HCT116 (cell line): Measurements from ENCODE around the gene CYP2D6. TPM values are rescaled to one million over a fixed set of nuclear protein-coding genes. Genes with fewer than 3 reads are reported as not detected.

Experiments
- ATAC-seq: fragments of 200-7000 bp; cut with Tn5 transposase; 2 replicates; pipeline ENCODE4 v1.9.1; 2020; ENCODE audit warnings: mild to moderate bottlenecking, moderate library complexity
- BruUV-seq: library from RNA; stranded (reverse); fragments of 400-500 nt; replicated peaks from 2 replicates; lab custom pipeline; 2021; lab: Mats Ljungman, UMichigan
- CTCF ChIA-PET: fragments of 300-600 bp; sonication (Branson Sonifier 250); formaldehyde crosslinking; loops from one replicate; lab custom pipeline; 2021; ENCODE audit warnings: antibody characterized with exemption; lab: Charles Lee
- POLR2A ChIA-PET: fragments of 300-600, 350-600 bp; sonication (Branson Sonifier 250); formaldehyde crosslinking; loops from one replicate; lab custom pipeline; 2021; ENCODE audit warnings: antibody characterized with exemption; lab: Charles Lee
- RAD21 ChIA-PET, 2 experiments: fragments of 300-600 bp; sonication (Branson Sonifier 250); formaldehyde crosslinking; loops; one replicate each; lab custom pipeline; 2023; ENCODE audit warnings: low total read pairs in 2 of 2; ENCODE audit not compliant: uncharacterized antibody in 2 of 2, unreplicated experiment in 2 of 2, low non-redundant PET in 1 of 2; lab: Charles Lee
- DNase-seq: peaks from one replicate; pipeline ENCODE4 v3.0.0-alpha.2; 2010; ENCODE audit warnings: low read depth, low spot score
- H2AFZ ChIP-seq: fragments of 200-600 bp; shearing (Covaris generic), sonication (generic); 2 replicates; pipeline ENCODE4 v1.6.1; 2017; ENCODE audit warnings: low read depth, mixed run types, mixed read lengths, antibody characterized with exemption, low read length; ENCODE audit not compliant: poor library complexity, severe bottlenecking
- H3K27ac ChIP-seq: 2 replicates; pipeline ENCODE4 v1.5.1; 2012; ENCODE audit warnings: low read depth, low read length
- H3K27me3 ChIP-seq: fragments of 200-600 bp; sonication (generic); 2 replicates; pipeline ENCODE4 v1.6.1; 2016; ENCODE audit warnings: mixed run types, low read length, mixed read lengths; ENCODE audit not compliant: insufficient read depth
- H3K36me3 ChIP-seq, 2 experiments: fragments of 200-500 bp in 1 of 2; fragments of 200-600 bp in 1 of 2; sonication (Bioruptor generic) in 1 of 2; sonication (generic) in 1 of 2; 2 replicates each; pipeline versions ENCODE4 v1.5.1 to v1.6.1; 2014 to 2016; ENCODE audit warnings: low read length in 2 of 2, inconsistent platforms in 1 of 2, mixed read lengths in 1 of 2, mixed run types in 1 of 2; ENCODE audit not compliant: insufficient read depth in 2 of 2, control insufficient read depth in 1 of 2
- H3K4me1 ChIP-seq, 2 experiments: fragments of 200-600 bp in 1 of 2; sonication (generic) in 1 of 2; 2 replicates each; pipeline versions ENCODE4 v1.5.1 to v1.6.1; 2012 to 2017; ENCODE audit warnings: low read length in 2 of 2, inconsistent platforms in 1 of 2, mild to moderate bottlenecking in 1 of 2, mixed read lengths in 1 of 2, mixed run types in 1 of 2, moderate library complexity in 1 of 2; ENCODE audit not compliant: insufficient read depth in 2 of 2, control insufficient read depth in 1 of 2
- H3K4me2 ChIP-seq: fragments of 200-600 bp; sonication (generic); 2 replicates; pipeline ENCODE4 v1.6.1; 2017; ENCODE audit warnings: mixed run types, low read length, mixed read lengths
- H3K4me3 ChIP-seq, 2 experiments: fragments of 200-600 bp in 1 of 2; sonication (generic) in 1 of 2; replicated peaks in 1 of 2; 2 replicates each; pipeline ENCODE4 v1.5.1; 2011 to 2016; ENCODE audit warnings: low read length in 2 of 2, control low read depth in 1 of 2, low read depth in 1 of 2, mild to moderate bottlenecking in 1 of 2, mixed read lengths in 1 of 2, mixed run types in 1 of 2
- H3K79me2 ChIP-seq: fragments of 200-600 bp; sonication (generic); 2 replicates; pipeline ENCODE4 v1.6.1; 2017; ENCODE audit warnings: mild to moderate bottlenecking, mixed run types, low read length, moderate library complexity, mixed read lengths; ENCODE audit not compliant: insufficient read depth
- H3K9ac ChIP-seq: fragments of 200-600 bp; sonication (generic); 2 replicates; pipeline ENCODE4 v1.6.1; 2016; ENCODE audit warnings: low read length, mixed read lengths
- H3K9me2 ChIP-seq: fragments of 200-600 bp; sonication (generic), shearing (Covaris generic); 2 replicates; pipeline ENCODE4 v1.6.1; 2017; ENCODE audit warnings: mixed run types, mild to moderate bottlenecking, moderate library complexity; ENCODE audit not compliant: insufficient read depth
- H3K9me3 ChIP-seq, 2 experiments: fragments of 200-500 bp in 1 of 2; fragments of 200-600 bp in 1 of 2; sonication (Bioruptor generic) in 1 of 2; sonication (generic) in 1 of 2; 2 replicates each; pipeline ENCODE4 v1.6.1; 2014 to 2017; ENCODE audit warnings: low read length in 2 of 2, mixed read lengths in 2 of 2, inconsistent platforms in 1 of 2, low read depth in 1 of 2, mild to moderate bottlenecking in 1 of 2, mixed run types in 1 of 2, moderate library complexity in 1 of 2; ENCODE audit not compliant: control insufficient read depth in 1 of 2, insufficient read depth in 1 of 2
- H4K20me1 ChIP-seq: fragments of 200-600 bp; sonication (generic), shearing (Covaris generic); 2 replicates; pipeline ENCODE4 v1.6.1; 2017; ENCODE audit warnings: mixed run types, mild to moderate bottlenecking, moderate library complexity; ENCODE audit not compliant: insufficient read depth
- CBX3 ChIP-seq: IDR thresholded peaks from 2 replicates; pipeline ENCODE4 v1.6.1; 2012; ENCODE audit warnings: low read depth
- EGR1 ChIP-seq: IDR thresholded peaks from 2 replicates; pipeline ENCODE4 v1.6.1; 2012; ENCODE audit warnings: low read depth
- ELF1 ChIP-seq: IDR thresholded peaks from 2 replicates; pipeline ENCODE4 v1.6.1; 2012; ENCODE audit warnings: low read depth, borderline replicate concordance
- EZH2 ChIP-seq: fragments of 200-600 bp; sonication (generic); IDR thresholded peaks from 2 replicates; pipeline ENCODE4 v1.6.1; 2017; ENCODE audit warnings: antibody characterized with exemption, mixed run types
- EZH2phosphoT487 ChIP-seq: fragments of 200-600 bp; IDR thresholded peaks from 2 replicates; pipeline ENCODE4 v1.6.1; 2018; ENCODE audit warnings: antibody characterized with exemption, borderline replicate concordance
- POLR2AphosphoS5 ChIP-seq: IDR thresholded peaks from 2 replicates; pipeline ENCODE4 v1.6.1; 2011; ENCODE audit warnings: mild to moderate bottlenecking, low read depth, low read length, moderate library complexity
- RAD21 ChIP-seq: IDR thresholded peaks from 2 replicates; pipeline ENCODE4 v1.6.1; 2012; ENCODE audit warnings: low read depth, mild to moderate bottlenecking
- SIN3A ChIP-seq: IDR thresholded peaks from 2 replicates; pipeline ENCODE4 v1.6.1; 2012; ENCODE audit warnings: low read depth
- SP1 ChIP-seq: IDR thresholded peaks from 2 replicates; pipeline ENCODE4 v1.6.1; 2012; ENCODE audit warnings: low read depth
- SRF ChIP-seq: IDR thresholded peaks from 2 replicates; pipeline ENCODE4 v1.6.1; 2012; ENCODE audit warnings: low read depth
- TCF7L2 ChIP-seq: IDR thresholded peaks from 2 replicates; pipeline ENCODE4 v1.7.0; 2011; ENCODE audit warnings: borderline replicate concordance, inconsistent platforms; ENCODE audit not compliant: insufficient read depth, insufficient read length; ENCODE audit errors: extremely low read depth
- YY1 ChIP-seq: IDR thresholded peaks from 2 replicates; pipeline ENCODE4 v1.6.1; 2011; ENCODE audit warnings: low read length, low read depth, moderate library complexity, mild to moderate bottlenecking; ENCODE audit not compliant: insufficient replicate concordance; ENCODE audit errors: extremely low read depth
- intact Hi-C: fragments of 100-400 bp; cut with micrococcal nuclease; formaldehyde crosslinking; loops from 2 replicates; pipeline ENCODE4 v1.10.0; 2022
- total RNA-seq: library from RNA; stranded (reverse); gene quantifications from one replicate; pipeline ENCODE4 v1.2.1, GENCODE V29; 2021; ENCODE audit not compliant: unreplicated experiment
- TF ChIP-seq, protein P1 (sequence below): IDR thresholded peaks from 2 replicates; pipeline ENCODE4 v1.6.1; 2012
- TF ChIP-seq, protein P2 (sequence below): IDR thresholded peaks from 2 replicates; pipeline ENCODE4 v1.6.1; 2012; ENCODE audit warnings: low read depth

CYP2D6 gene
- total RNA-seq, 1 experiment from 2014 or later = 1.9 TPM

DNA sequence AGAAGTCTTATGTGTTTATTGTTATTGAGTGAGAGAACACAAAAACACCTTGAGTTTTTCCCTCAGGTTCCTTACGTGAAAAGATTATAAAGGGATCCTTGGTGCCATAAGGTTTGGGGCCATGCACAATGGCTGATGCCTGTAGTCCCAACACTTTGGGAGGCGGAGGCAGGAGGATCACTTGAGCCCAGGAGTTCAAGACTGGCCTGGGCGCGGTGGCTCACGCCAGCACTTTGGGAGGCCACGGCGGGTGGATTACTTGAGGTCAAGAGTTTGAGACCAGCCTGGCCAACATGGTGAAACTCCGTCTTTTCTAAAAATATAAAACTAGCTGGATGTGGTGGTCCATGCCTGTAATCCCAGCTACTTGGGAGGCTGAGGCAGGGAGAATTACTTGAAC lies 45.7 kb downstream of the CYP2D6 start:
- peaks cover 0 to 10% of the 10 kb centered on the region in 2 experiments; a peak in 1 of 4 replicates for H3K9me3 ChIP-seq
- ATAC-seq (no peak), DNase-seq (no peak)
- no TSS peak for BruUV-seq
- H3K36me3 ChIP-seq = peaks cover 17 to 36% of the 10 kb centered on the region in 2 experiments; a peak in 3 of 4 replicates
- H3K9me2 ChIP-seq = no peaks in the 10 kb centered on the region
- intact Hi-C loops = no loop called here
- H3K4me1 ChIP-seq = peaks cover 7 to 19% of the 10 kb centered on the region in 2 experiments
- H2AFZ ChIP-seq = no peak overlapping the region
- POLR2A ChIA-PET = no interaction called here
- H3K4me3 ChIP-seq = no peak overlapping the region
- no peaks in the 10 kb centered on the region; the same call in 1 of the 2 replicates for H4K20me1 ChIP-seq
- H3K27me3 ChIP-seq = no peaks in the 10 kb centered on the region
- H3K79me2 ChIP-seq = peaks cover 31% of the 10 kb centered on the region
- CTCF ChIA-PET = no interaction called here
- no peak overlapping the region for H3K27ac ChIP-seq
- no peak overlapping the region for H3K9ac ChIP-seq
- TF ChIP-seq SP1 (no peak), YY1 (no peak), EZH2phosphoT487 (no peak), SRF (no peak)
- RAD21 ChIA-PET = no interaction called here
- no peak overlapping the region for H3K4me2 ChIP-seq

DNA sequence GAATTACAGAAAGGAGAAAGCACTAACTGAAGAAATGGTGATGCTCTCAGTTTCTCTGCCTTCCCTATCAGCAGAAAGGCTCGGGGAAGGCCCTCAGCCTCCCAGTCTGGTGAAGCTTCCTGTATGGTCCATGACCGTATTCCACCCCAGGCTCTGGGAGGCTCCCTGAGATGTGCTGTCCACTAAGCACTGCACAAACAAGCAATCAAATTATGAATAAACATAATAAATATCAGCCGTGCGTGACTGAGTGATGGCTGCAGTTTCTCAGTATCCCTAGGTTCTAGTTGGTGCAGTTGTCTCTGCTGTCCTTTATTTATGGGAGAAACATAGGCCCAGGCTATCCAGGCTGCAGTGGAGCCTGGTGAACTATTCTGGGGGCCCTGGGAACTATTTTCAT lies 47.5 kb downstream of the CYP2D6 start:
- ATAC-seq (no peak), DNase-seq (no peak)
- ChIA-PET CTCF (no interaction called here), POLR2A (interaction anchor here (0.6 kb wide), 1 partner anchor 162 kb away, joined by 5 read pairs; no protein-coding TSS in a partner anchor), RAD21 (no interaction called here)
- Histone ChIP-seq H3K4me1 (peaks cover 12 to 19% of the 10 kb centered on the region in 2 experiments), H3K36me3 (peaks cover 17 to 27% of the 10 kb centered on the region in 2 experiments; a peak in 3 of 4 replicates), H3K9me2 (no peaks in the 10 kb centered on the region), H3K4me3 (no peak overlapping the region), H3K27ac (no peak overlapping the region), H3K9ac (no peak overlapping the region), H3K4me2 (no peak overlapping the region), H2AFZ (no peak overlapping the region), H4K20me1 (no peaks in the 10 kb centered on the region), H3K79me2 (peaks cover 15% of the 10 kb centered on the region), H3K27me3 (no peaks in the 10 kb centered on the region), H3K9me3 (no peaks in the 10 kb centered on the region)
- intact Hi-C loops = no loop called here
- TF ChIP-seq RAD21 (no peak), SIN3A (no peak), EZH2 (no peak), CBX3 (no peak), EGR1 (no peak), POLR2AphosphoS5 (no peak), TCF7L2 (no peak), ELF1 (no peak)
- TF ChIP-seq, protein P1, sequence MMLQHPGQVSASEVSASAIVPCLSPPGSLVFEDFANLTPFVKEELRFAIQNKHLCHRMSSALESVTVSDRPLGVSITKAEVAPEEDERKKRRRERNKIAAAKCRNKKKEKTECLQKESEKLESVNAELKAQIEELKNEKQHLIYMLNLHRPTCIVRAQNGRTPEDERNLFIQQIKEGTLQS = no peak
- TF ChIP-seq, protein P2, sequence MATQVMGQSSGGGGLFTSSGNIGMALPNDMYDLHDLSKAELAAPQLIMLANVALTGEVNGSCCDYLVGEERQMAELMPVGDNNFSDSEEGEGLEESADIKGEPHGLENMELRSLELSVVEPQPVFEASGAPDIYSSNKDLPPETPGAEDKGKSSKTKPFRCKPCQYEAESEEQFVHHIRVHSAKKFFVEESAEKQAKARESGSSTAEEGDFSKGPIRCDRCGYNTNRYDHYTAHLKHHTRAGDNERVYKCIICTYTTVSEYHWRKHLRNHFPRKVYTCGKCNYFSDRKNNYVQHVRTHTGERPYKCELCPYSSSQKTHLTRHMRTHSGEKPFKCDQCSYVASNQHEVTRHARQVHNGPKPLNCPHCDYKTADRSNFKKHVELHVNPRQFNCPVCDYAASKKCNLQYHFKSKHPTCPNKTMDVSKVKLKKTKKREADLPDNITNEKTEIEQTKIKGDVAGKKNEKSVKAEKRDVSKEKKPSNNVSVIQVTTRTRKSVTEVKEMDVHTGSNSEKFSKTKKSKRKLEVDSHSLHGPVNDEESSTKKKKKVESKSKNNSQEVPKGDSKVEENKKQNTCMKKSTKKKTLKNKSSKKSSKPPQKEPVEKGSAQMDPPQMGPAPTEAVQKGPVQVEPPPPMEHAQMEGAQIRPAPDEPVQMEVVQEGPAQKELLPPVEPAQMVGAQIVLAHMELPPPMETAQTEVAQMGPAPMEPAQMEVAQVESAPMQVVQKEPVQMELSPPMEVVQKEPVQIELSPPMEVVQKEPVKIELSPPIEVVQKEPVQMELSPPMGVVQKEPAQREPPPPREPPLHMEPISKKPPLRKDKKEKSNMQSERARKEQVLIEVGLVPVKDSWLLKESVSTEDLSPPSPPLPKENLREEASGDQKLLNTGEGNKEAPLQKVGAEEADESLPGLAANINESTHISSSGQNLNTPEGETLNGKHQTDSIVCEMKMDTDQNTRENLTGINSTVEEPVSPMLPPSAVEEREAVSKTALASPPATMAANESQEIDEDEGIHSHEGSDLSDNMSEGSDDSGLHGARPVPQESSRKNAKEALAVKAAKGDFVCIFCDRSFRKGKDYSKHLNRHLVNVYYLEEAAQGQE = no peak
- BruUV-seq = no TSS peak
